ELF-1 (cell line): ENCODE results near the gene MT3.
"Not testable (repeated sequence)": the region's sequence is repeated elsewhere in the genome, so short reads cannot be mapped to it uniquely, and the experiment has no call there.

Experiments used
- DNase-seq: peaks from one replicate; pipeline ENCODE4 v3.0.0-alpha.2; 2016; ENCODE audit warnings: low read depth, low spot score

MT3 gene

GRCh38 chr16:56610017-56610608 lies 20.8 kb downstream of the MT3 start:
- peak; percentile 70 for DNase-seq

- DNase-seq: no peak
Observed at GRCh38 chr16:56610609-56611111, 21.3 kb downstream of the MT3 start.

- DNase-seq: no peak
Observed at GRCh38 chr16:56611281-56611833, 22.0 kb downstream of the MT3 start.

- no peak for DNase-seq
Observed at GRCh38 chr16:56613706-56614105, 24.4 kb downstream of the MT3 start.

- DNase-seq: no peak
Observed at GRCh38 chr16:56614549-56614991, 25.2 kb downstream of the MT3 start.

- DNase-seq: no peak
Observed at GRCh38 chr16:56615353-56615752, 26.0 kb downstream of the MT3 start.

- no peak for DNase-seq
Observed at GRCh38 chr16:56616608-56617211, 27.4 kb downstream of the MT3 start.

GRCh38 chr16:56617212-56618085 lies 28.1 kb downstream of the MT3 start:
- DNase-seq: no peak

GRCh38 chr16:56618138-56618537 lies 28.8 kb downstream of the MT3 start:
- no peak for DNase-seq

GRCh38 chr16:56620339-56620897 lies 31.1 kb downstream of the MT3 start:
- DNase-seq: no peak

- not testable (repeated sequence) for DNase-seq
Observed at GRCh38 chr16:56621665-56622445, 32.5 kb downstream of the MT3 start.

GRCh38 chr16:56623184-56623583 lies 33.9 kb downstream of the MT3 start:
- not testable (repeated sequence) for DNase-seq

GRCh38 chr16:56623637-56624036 lies 34.3 kb downstream of the MT3 start:
- no peak for DNase-seq

- DNase-seq: peak; percentile 78
Observed at GRCh38 chr16:56625140-56625942, 36.0 kb downstream of the MT3 start, which contains the start of gene MT1E. Gene MT1E, plus strand, starts transcription at chr16:56625781. Its CDS starts 71 bp downstream, at chr16:56625852.

GRCh38 chr16:56625943-56626654 lies 36.8 kb downstream of the MT3 start:
- DNase-seq: no peak

GRCh38 chr16:56626685-56627084 lies 37.4 kb downstream of the MT3 start:
- DNase-seq: no peak

GRCh38 chr16:56628486-56629350 lies 39.4 kb downstream of the MT3 start:
- no peak for DNase-seq

GRCh38 chr16:56629531-56629930 lies 40.2 kb downstream of the MT3 start:
- no peak for DNase-seq
